NCI-H2196 (cell line): Measurements from ENCODE around the gene GPHN.
"Not testable (repeated sequence)": the region's sequence is repeated elsewhere in the genome, so short reads cannot be mapped to it uniquely, and the experiment has no call there.

ENCODE experiments used
- DNase-seq: peaks from one replicate; lab custom pipeline; 2025; ENCODE audit not compliant: unreplicated experiment; lab: John Stamatoyannopoulos, UW

The GPHN gene

GRCh38 chr14:66501592-66501991 is 6.4 kb upstream of the GPHN start:
- DNase-seq: no peak

GRCh38 chr14:66502836-66503235 is 5.1 kb upstream of the GPHN start:
- DNase-seq: not testable (repeated sequence)

DNA sequence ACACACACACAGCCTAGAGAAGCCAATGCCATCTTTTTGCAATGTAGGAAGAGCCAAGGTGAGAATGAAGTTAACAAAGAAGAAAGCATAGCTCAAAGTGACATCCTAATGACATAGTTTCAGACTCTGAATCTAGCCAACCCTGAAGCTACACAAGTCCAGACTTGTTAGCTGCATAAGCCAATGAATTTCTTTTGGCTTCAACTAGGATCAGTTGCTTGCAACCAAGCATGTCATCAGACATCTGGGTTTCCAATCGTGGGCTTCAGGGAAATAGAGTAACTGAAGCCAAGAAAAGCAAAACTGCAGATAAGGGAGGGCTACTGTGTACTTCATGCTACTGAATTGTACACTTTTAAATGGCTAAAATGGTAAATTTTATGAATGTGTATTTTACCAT is 4.4 kb upstream of the GPHN start:
- DNase-seq: no peak

DNA sequence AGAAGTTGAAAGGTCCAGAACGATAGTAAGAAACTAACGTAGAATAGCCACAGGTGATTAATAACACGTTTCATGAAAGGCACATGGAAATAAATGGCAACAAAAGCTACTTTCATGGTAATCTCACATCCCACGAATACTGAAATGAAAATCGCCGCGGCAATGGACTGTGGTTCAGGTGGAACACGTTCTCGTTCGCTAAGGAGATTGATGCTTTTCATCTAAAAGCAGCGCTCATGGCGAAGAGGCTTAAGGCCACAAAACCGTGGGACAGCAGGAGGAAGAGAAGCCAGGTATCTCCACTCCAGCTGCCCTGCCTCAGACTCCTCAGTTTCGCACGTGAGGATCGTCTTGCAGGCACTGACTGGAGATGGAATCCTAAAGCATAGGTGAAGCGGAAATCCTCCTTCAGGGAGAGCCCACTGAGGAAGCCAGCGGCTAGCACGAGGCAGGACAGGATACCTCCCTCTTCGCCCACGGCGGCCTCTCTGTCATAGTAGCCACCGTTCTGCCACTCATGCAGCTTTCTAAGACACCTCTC is 696 bp upstream of the GPHN start:
- DNase-seq: no peak

- DNase-seq: no peak
Observed at GRCh38 chr14:66508547-66508845, 549 bp downstream of the GPHN start.

GRCh38 chr14:66508846-66509621 is 1.1 kb downstream of the GPHN start:
- peak; percentile 23 for DNase-seq

DNA sequence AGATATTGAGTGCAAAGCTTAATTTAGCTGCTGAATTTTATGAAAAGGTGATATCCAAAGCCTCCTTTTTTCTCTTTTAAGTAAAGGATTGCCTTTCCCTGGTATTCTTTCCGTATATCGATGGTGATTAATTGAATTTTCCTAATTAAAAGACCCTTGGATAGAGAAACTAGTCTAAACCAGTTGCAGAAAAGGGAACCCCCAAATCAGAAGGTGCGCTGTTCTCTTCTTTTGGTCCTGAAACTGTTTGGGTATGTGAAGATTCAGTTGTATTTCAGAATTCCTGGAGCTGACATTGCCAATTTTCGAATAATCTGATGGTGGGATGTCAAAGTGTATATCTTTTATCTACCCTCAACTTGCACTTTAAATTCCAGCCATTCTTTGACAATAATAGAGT is 1.9 kb downstream of the GPHN start:
- DNase-seq: no peak

DNA sequence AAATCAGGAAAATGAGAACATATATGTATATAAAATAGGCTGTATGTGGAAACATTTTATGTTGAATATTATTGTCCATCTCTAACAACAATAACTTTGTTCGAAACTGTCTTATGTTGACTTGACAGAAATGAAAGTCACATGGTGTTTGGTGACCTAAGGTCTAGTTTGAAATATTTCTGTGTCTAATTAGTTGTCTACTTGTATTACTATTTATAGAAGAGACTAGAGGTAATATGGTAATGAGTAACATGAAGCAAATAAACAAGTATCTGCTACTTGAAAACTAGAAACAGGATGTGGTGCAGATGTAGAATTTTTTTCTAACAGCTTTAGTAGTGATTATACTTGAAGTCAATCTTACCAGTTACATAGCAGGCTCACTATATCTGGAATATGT is 3.9 kb downstream of the GPHN start:
- no peak for DNase-seq

GRCh38 chr14:66514213-66514612 is 6.3 kb downstream of the GPHN start:
- DNase-seq: no peak

DNA sequence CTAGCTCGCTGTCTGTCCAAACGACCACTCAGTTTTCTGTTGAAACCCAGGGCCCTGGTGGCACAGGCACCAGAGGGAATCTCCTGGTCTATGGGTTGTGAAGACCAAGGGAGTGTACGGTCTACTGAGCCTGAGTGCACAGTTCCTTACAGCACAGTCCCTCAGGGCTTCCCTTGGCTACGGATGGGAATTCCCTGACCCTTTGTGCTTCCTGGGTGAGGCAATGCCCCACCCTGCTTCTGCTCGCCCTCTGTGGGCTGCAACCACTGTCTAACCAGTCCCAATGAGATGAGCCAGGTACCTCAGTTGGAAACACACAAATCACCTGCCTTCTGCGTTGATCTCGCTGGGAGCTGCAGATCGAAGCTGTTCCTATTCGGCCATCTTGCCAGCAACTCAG is 22.6 kb downstream of the GPHN start:
- DNase-seq: no peak

DNA sequence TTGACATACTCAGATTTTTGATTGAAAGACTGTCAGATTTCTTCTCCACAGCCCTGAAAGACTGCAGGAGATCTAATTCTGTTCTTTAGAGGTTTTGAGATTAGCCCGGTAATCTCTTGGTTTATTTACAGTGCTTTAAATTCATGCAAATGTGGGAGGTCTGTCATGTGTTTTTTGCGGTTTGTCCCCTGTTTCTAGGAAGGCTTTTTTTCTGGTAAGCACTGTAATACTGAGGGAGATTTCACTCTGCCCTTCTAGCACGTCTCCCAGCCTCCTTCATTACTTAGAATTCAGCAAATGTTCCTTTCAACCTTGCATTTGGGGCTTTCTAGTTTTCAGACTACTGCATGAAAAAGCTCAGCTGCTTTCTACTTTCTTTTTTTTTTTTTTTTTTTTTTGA is 31.1 kb downstream of the GPHN start:
- no peak for DNase-seq

- DNase-seq: no peak
Observed at GRCh38 chr14:66540038-66540437, 32.1 kb downstream of the GPHN start.

GRCh38 chr14:66541627-66542026 is 33.7 kb downstream of the GPHN start:
- no peak for DNase-seq

- no peak for DNase-seq
Observed at GRCh38 chr14:66543996-66544395, 36.0 kb downstream of the GPHN start.

DNA sequence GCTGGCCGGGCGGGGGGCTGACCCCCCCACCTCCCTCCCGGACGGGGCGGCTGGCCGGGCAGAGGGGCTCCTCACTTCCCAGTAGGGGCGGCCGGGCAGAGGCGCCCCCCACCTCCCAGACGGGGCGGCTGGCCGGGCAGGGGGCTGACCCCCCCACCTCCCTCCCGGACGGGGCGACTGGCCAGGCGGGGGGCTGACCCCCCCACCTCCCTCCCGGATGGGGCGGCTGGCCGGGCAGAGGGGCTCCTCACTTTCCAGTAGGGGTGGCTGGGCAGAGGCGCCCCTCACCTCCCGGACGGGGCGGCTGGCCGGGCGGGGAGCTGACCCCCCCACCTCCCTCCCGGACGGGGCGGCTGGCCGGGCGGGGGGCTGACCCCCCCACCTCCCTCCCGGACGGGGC is 37.2 kb downstream of the GPHN start:
- not testable (repeated sequence) for DNase-seq

- not testable (repeated sequence) for DNase-seq
Observed at GRCh38 chr14:66545751-66546150, 37.8 kb downstream of the GPHN start.

DNA sequence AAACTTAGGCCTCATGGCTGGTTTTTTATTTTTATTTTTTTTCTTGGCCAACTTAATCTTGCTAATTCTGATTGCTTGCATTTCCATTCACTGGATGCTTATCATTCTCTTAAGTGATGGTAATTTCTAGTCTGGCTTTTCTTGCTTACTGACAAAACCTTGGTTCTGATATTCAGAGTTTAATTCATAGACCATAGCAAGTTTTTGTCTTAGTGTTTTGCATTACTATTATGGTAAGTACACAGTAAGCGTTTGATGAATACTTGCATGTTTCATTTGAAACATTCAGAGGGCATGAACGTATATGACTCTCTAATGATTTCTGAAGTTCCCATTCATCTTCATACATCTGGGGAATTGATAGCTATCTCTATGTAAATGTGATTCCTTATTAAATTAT is 55.8 kb downstream of the GPHN start:
- DNase-seq: no peak

DNA sequence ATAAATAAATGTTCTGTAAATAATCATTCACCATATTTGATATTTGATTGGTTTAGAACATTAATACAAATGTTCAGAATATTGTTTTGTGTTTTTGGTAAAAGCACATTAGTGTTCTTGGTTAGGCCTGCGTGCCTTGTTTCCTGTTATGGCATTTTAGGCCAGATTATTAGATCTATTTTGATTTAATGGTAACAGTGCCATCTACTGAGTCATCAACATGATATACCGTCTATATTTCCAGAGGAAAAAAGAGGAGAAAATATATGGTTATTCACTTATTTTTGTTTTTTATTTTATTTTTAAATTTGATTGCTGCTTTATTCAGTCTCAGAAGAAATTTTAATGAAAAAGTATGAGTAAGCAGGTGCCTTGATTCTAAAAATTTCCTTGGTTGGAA is 60.3 kb downstream of the GPHN start:
- no peak for DNase-seq

DNA sequence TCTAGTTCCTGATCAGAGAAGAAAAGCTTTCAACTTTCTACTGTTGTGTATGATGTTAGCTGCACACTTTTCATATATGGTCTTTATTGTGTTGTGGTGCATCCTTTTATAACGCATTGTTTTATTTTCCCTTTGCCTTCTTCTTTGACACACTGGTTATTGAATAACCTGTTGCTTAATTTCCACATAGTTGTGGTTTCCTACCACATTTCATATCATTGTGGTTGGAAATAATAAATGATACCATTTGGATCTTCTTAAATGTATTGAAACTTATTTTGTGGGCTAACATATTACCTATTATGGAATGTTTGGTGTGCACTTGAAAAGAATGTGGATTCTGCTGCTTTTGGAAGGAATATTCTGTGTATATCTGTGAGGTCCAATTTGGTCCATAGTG is 64.9 kb downstream of the GPHN start:
- DNase-seq: no peak

DNA sequence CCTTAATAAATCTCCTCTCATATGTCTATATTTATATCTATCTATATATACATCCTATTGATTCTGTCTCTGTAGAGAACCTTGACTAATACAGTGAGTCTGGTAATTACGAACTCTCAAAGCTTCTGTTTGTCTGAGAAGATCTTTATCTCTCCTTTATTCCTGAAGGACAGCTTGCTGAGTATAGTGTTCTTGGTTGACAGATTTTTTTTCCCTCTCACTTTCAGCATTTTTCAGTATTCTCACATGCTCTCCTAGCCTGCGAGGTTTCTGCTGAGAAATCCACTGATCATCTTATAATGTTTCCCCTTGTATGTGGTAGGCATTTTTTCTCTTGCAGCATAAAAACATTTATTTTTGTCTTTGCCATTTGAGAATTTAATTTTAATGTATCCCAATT is 67.1 kb downstream of the GPHN start:
- no peak for DNase-seq

DNA sequence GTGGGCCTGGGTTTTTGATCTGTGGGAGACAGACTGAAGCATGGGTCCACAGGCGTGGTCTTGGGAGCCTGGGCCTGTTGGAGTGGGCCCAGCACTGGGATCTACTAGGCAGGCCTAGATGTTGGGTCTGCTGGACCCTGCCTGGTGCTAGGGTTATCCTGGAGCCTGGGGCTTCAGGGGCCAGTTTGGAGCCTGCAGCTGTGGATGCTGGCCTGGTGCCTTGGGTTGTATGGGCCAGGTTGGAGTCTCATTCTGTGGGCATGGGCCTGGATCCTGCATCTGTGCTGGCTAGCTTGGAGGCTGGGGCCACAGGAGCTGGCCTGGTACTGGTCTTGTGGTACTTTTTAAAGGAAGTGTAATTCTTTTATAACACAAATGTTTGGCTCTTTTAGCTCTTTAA is 68.0 kb downstream of the GPHN start:
- no peak for DNase-seq

DNA sequence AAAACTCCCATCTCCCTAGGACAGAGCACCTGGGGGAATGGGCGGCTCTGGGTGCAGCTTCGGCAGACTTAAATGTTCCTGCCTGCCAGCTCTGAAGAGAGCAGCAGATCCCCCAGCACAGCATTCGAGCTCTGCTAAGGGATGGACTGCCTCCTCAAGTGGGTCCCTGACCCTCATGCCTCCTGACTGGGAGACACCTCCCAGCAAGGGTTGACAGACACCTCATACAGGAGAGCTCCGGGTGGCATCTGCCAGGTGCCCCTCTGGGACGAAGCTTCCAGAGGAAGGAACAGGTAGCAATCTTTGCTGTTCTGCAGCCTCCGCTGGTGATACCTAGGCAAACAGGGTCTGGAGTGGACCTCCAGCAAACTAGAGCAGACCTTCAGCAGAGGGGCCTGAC is 79.8 kb downstream of the GPHN start:
- not testable (repeated sequence) for DNase-seq

- no peak for DNase-seq
Observed at GRCh38 chr14:66595394-66595793, 87.4 kb downstream of the GPHN start.
